Activated CD4-positive, alpha-beta T cell treated with anti-CD3 and anti-CD28 coated beads, Interleukin-2, amount 50 U/mL, for 16 hours (primary cell): ENCODE measurements around the gene SLF1.

ENCODE experiments used
- DNase-seq: peaks from one replicate; pipeline ENCODE4 v3.0.0-alpha.2; 2020

SLF1 gene

DNA sequence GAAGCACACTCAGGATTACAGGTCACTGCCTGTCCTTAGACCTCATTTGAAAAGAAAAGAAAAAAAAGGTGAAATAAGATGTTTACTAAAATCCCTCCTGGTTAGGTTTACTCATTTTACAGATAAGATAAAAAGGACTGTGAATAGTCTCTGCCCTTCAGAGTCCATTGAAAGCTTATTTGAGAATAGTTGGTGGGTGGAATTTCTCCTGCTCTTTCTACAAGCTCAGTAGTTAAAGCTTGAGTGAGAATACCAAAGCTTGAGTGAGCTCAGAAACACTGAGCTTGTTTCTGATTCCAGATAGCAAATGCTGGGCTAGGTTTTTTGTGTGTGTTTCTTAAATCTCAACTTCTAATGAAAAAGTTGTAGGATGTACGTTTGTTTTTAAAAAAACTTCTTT, 106.7 kb downstream of the SLF1 start:
- DNase-seq = no peak

- no peak for DNase-seq
These were observed 113.0 kb downstream of the SLF1 start for GRCh38 chr5:94731471-94731870.

- DNase-seq = no peak
These were observed 118.0 kb downstream of the SLF1 start for GRCh38 chr5:94736498-94736897.

- DNase-seq = no peak
These were observed 121.8 kb downstream of the SLF1 start for GRCh38 chr5:94740286-94740685.

- DNase-seq = no peak
These were observed 124.4 kb downstream of the SLF1 start for GRCh38 chr5:94742852-94743251.

DNA sequence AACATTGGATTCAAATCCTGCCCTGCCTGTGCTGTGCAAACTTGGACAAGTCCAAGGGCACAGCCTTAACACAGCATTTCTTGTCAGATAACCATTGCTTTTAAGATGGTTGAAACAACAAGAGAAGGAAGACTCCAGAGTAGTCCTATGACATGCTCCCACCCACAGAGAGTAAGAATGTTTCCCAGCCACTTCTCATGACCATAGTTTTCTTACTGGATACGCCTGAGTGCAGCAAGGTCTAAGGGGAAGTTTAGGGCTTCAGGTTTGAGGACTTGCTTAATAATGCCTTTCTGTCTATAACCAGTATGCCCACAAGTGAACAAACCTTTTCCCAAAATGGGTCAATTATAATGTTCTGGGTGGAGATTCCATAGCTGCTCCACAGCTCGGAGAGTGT, 126.4 kb downstream of the SLF1 start:
- no peak for DNase-seq

GRCh38 chr5:94745786-94746730, 127.6 kb downstream of the SLF1 start:
- peak; percentile 10 for DNase-seq

- DNase-seq = no peak
These were observed 128.3 kb downstream of the SLF1 start for GRCh38 chr5:94746731-94747124.
